ENCODE results near the gene SRD5A2.

SRD5A2 gene, protein sequence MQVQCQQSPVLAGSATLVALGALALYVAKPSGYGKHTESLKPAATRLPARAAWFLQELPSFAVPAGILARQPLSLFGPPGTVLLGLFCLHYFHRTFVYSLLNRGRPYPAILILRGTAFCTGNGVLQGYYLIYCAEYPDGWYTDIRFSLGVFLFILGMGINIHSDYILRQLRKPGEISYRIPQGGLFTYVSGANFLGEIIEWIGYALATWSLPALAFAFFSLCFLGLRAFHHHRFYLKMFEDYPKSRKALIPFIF

DNA sequence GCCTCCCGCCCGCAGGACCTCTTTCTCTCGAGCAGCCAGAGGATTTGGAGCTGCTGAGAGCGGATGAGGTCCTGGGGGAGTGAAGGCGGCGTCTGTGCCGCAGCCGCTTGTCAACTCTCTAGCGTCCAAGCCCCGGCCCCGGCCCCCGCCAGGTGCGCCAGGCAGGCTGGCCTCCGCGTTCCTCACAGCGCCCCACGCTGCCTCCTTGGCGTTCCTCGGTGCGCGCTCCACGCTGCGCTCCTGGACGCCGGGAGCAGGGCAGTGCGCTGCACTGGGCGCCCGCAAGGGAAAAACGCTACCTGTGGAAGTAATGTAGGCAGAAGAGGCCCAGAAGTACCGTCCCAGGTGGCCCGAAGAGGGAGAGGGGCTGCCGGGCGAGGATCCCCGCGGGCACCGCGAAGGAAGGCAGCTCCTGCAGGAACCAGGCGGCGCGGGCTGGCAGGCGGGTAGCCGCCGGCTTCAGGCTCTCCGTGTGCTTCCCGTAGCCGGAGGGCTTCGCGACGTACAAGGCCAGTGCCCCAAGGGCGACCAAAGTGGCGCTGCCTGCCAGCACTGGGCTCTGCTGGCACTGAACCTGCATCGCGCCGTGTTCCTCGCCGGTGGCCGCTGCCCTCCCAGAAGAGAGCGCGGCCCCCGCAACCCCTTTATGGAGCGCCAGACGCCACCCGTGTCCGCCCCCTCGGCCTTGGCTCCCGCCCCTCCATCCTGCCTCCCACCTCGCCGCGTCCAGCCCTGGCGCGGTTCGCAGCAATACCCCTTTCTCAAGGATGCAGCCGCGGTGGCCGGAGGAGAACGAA, at the start of gene SRD5A2:
SRD5A2 (minus strand) TSS at position 618 of the 797 bp plus-strand sequence; CDS start at position 580, 38 bp downstream.
- DNase-seq: no peak

DNA sequence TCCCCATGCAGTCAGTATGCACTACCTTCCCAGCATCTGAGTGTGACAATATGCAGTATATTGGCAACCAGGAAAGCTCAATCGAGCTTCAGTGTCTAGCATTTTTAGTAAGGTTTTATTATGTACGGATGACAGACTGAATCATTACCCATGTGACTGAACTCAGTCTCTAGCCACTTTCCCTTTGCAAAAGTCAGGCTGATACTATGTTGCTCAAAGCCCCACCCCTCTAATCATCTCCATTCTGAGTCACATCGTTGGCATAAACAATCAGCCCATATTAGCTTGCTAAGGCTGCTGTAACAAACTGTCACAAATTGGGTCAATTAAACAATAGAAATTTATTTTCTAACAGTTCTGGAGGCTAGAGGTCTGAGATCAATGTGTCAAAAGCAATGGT, 25.8 kb upstream of the SRD5A2 start:
- DNase-seq: no peak

DNA sequence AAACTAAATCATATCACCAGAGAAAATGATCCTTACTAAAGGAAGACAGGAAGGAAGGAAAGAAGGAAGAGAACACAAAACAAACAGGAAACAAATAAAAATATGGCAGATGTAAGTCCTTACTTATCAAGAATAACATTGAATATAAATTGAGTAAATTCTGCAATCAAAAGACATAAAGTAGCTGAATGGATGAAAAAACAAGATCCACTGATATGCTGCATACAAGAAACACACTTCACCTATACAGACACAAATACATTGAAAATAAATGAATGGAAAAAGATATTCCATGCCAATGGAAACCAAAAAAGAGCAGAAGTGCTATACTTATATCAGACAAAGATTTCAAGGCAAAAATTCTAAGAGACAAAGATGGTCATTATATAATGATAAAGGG, 18.0 kb upstream of the SRD5A2 start:
- DNase-seq: no peak

DNA sequence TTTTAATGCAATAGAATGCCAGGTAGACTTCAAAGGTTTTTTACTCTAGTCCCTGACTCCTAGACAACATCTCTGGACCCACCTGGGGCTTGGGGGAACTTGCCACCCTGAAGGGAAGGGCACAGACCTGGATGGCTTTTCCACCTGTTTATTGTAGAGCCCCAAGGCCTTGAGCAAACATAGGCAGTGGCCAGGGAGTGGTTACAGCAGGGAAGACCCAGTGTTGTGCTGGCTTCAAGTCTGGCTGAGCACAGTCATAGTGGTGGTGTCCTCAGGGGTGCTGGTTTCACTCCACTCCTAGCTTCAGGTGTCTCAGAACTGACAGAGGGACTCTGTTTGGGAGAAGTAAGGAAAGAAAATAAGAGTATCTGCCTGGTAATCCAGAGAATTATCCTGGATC, 5.5 kb upstream of the SRD5A2 start:
- DNase-seq: no peak

DNA sequence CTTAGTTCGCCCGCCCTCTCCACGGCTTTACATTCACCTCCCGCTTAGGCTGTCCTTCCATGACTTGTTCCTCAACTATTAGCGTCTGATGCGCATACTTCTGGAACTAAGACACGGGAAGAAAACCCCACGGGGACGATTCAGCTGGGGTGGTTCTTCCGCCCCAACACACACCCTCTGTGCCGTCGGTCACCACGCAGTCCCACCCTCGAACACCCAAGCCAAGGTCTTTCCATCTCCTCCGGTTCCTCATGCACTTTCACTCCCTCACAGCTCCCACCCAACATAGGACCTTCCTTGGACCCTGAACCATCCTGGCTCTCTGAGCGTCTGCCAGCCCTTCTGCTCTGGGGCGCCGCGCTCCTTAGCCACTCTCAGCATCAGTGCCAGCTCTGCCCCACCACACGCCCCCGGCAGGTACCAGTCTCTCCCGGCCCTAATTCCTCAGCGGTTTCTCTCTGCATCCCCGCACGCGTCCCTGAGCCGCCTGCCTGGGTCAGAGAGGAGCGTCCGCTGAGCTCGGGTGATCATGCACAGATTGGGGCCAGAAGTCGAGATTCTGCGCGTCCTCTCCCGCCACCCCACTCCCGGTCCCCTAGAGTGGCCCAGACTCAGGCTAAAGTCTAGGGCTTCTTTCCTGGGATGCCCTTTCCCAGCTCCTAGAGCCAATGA, 522 bp upstream of the SRD5A2 start:
- no peak for DNase-seq

DNA sequence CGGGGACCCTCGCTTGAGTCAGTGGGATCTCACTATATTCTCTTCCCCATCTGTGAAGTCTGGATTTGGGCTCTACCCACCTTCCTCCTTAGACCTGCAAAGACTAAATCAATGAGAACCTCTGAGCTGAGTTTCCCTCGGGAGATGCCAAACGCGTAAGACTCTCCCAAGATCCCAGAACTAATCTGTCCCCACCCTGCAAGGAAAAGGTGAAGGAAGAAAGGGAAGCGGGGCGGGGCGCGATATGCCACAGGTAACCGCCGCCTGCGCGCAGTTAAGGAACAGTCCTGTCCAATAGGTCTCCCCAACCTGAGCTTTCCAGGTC, 780 bp downstream of the SRD5A2 start:
- no peak for DNase-seq

DNA sequence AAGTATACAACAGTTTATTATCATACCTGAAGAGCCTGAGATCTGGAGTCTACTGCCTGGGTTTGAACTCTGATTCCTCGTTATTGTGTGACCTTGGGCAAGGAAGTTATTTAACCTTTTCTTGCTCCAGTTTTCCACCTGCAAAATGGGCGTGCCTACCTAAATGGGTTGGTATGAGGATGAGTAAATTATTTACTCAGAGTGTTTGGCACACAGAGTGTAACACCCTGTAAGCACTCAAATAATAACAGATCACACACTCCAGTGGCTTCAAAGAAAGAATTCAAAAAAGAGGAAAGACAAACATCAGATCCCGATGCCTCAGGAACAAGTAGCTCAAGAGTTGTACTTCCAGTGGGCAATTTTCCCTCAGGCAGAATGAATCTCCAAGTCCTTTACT, 2.4 kb downstream of the SRD5A2 start:
- no peak for DNase-seq

DNA sequence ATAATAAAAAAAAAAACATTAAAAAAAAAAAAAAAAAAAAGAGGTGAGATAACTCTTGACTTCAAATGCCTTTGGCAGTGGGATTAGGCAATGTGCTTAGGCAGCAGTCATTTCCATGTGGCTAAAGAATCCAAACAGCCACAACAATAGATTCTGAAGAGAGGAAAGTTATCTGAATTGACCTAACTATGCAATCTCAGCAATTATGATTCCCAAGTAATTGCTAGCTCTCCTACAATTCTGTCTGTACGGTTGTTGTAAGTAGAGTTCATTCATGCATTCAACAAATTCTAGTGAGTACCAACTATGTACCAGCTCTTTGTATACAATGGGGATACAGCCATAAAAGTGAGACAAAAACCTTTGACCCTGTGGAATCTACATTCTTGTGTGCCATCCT, 3.6 kb downstream of the SRD5A2 start:
- no peak for DNase-seq

DNA sequence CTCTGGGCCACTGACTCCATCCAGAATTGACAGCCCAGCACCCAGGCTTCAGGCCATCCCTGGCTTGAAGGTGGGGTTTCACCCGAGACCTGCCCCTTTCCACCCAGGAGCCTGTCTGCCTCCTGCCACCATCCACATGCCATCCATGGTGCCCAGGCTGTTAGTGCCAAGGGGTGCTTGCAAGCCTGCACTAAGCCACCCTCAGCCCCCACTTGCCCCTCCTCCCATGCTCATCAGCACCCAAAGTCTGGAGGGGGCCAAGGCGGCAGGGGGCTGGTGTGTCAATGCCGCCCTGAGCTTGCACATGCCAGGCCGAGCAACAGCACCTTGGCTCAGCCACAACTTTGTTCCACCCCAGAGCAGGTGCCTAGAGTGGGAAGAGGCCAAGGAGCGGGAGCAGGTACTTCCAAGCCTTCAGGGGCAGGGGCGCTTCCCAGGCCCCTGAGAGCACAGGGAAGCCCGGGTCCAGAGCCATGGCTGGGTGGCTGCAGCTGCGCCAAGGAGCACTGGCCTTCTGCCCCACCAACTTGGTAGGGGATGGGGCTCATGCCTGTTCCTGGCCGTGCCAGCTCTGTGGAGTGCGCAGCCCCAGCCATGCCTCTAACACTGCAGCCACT, 12.0 kb downstream of the SRD5A2 start:
- DNase-seq: no peak

DNA sequence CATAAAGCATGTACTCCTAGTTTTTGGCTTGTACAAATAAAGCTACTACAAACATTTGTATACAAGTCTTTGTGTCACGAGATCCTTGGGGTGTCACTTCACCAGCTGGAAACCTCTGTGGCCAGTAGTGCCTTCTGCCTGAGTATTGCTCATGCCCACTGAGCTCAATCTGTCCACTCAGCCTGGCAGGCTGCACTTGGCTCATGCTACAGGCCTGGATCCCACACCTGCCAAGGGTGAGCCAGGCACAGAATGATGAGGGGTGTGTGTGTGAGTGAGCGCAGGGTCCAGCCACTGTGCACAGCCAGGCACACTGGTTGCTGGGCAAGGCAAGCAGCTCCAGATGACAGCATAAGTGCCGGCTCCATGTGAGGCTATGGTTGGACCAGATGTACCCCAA, 13.1 kb downstream of the SRD5A2 start:
- no peak for DNase-seq

DNA sequence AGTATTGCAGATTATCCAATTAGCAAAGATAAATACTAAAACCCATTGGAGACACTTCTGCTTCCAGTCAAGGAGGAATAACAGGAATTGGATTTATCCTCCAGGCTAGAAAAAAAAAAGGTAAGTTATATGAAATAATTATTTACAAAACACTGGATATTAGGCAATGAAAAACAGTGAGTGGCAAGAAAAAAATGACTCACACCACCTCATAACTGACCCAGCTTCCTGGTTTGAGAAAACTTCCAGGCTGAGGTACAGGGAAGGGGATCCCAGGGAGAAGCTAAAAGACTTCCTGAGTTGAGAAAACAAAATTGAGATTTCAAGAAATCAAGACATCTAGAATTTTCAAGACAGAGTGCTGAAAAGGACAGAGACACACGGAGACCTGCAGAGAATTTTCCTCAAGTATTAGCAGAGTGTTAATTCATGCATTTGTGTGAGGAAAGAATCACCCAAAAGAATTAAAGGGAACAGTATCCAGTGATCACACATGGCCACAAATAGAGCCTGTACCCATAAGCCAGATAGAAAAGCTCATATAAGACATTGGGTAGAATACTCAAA, 17.4 kb downstream of the SRD5A2 start:
- no peak for DNase-seq

DNA sequence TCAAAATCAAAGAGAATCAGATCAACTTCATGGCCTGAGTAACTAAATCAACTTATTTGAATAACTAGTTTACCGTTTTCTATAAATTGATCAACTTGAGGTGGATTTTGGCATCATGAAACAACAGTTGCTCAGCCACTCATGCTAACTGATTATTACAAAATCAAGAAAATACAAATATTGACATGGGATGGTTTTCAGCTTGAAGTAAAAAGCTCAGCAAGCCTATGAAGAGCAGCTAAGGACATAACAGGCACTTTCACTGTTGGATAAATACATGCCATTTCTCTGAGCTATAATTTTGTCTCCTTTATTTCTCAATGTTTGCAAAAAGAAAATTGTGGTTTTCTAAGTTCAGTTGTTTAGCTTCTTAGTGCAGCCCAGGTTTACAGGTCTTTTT, 18.9 kb downstream of the SRD5A2 start:
- DNase-seq: no peak

DNA sequence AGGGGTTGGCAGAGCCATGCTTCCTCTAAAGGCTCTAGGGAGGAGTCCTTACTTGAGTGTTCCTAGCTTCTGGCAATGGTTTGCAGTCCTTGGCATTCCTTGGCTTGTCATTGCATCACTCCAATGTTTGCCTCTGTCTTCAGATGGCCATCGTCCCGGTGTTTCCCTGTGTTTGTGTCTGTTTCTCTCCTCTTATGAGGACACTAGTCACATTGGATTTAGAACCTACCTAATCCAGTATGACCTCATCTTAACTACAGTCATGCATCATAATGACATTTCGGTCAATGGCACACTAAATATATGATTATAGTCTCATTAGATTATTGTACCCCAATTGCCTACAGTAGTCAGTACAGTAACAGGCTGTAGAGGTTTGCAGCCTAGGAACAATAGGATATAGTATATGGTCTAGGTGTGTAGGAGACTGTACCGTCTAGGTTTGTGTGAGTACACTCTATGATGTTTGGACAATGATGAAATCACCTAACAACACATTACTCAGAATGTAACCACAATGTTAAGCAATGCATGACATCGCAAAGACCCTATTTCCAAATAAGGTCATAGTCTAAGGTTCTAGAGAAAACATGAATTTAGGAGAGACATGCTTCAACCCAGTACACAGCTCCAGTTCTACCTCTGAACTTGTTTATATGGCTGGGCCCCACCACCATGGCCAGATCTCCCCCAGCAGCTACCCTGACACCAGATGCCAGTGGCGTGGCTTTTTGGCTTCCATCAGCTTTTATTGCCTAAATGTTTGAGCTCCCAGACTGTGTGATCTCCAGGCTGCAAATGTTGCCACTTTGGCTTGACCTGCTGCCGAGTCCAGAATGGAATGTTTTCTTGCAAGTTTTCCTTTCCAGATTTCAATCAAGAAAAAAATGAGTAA, 22.1 kb downstream of the SRD5A2 start:
- peak in 1 of 2 experiments; percentile 1 for DNase-seq

DNA sequence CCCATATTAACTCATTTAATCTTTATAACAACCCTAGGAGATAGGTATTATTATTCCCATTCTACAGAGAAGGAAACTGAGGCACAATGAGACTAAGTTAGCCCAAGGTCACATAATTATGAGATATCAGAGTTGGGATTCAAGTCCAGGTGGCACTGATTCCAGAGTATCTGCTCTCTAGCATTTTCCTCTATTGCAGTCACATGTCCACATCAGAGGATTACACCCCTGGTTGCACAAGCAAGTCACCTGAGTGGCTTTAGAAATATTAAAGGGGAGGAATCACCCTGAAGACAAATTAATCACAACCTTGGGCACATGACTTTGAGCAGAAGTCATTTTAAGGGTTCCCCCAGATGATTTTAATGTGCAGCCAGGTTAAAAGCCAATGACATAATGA, 23.8 kb downstream of the SRD5A2 start:
- DNase-seq: no peak

DNA sequence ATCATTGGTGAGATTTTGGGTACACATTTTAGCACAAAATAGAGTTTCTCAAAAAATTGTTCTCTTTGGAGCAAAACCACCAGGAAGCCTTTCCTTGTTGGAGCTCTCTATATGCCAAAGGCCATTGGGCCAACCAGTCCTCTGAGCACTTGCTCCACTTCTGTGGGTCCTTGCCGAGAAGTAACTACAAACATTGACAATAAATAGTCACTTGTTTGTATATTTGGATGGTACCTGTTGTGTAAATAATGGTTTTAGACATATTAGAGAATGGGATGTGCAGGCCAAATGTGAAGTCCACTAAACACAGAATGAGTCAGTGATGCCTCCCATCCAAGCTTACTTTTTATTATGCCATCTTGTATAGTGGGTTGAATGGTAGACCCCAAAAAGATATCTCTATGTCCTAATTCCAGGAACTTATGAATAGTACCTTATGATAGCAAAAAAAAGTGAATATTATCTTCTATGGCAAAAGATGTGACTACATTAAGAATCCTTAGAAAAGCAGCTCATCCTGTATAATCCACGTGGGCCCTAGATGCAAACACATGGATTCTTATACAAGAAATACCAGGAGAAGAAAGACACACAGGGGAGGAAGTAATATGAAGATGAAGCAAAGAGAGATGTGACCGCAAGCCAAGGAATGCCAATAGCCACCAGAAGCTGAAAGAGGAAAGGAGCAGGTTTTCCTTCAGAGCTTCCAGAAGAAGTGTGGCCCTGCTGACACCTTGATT, 24.6 kb downstream of the SRD5A2 start:
- no peak for DNase-seq

DNA sequence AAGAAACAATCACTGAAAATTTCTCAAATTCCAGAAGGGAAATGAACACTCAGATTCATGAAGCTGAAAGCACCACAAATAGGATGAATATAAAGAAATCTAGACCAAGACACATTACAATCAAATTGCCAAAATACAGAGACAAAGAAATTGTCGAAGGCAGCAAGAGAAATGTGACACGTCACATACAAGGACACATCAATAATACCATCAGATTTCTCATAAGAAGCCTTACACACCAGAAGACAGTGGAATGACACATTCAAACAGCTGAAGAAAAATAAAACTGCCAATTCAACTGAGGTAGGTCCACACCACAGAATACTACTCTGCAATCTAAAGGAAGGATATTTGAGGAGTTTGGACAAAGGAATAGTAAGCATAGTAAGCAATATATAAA, 27.4 kb downstream of the SRD5A2 start:
- DNase-seq: no peak

DNA sequence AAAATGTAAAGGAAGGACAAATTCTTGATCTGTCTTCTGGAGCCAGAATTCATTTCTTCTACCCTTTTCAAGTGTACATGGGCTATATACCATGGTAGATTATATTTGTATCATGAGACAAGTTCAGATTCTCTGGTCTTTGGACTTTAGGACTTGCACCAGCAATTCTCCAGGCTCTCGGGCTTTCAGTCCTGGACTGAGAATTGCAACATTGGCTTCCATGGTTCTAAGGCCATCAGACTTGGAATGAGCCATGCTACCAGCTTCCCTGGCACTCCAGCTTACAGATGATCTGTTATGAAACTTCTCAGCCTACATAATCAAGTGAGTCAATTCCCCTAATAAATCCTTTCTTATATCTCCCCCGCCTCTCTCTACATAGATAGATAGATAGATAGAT, 33.3 kb downstream of the SRD5A2 start:
- no peak for DNase-seq

DNA sequence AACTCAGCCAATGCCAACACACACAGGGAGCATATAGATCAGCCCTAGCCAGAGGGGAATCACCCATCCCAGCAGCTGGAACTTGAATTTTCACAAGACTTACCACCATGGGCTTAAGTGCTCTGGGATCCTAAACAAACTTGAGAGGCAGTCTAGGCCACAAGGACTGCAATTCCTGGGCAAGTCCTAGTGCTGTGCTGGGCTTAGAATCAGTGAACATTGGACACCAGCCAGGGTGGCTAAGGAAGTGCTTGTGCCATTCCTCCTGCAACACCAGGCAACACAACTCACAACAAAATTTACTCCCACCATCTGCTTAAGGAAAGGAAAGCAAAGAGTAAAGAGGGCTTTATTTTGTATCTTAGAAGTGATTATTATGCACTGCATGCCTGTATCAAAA, 38.9 kb downstream of the SRD5A2 start:
- no peak for DNase-seq

DNA sequence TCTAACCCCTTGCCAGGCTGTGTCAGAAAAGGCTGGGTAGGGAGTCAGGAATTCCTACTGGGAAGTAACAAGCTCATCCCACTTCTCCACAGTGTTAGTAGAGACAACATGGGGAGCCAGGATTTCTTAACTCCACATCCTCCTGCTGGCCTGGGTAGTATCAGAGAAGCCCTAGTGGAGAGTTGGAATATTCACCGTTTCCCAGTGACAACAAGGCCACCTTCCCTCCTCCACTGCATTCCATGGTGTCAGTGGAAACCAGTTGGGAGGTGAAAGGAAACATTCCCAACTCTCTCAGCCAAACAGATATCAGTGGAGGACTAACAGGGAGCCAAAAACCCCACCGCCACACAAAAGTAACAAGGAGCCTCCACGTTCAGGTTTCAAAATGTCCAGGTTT, 41.2 kb downstream of the SRD5A2 start:
- DNase-seq: no peak

DNA sequence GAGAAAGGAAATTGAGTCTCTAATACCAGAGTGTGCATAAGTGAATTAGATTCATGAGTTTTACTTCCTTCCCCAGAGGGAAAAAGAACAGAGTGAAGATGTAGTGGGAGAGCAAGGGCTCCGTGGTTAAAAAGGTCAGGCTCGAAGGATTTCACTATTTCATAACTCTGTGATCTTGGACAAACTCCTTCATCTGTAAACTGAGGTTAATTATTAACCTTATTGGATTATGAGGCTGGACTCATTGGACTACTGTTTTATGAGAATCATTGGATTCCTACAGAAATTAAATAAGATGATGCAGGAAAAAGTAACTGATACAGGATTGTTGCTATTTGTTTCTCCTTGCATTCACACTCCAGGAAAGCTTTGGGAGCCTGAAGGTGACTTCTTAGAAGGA, 45.0 kb downstream of the SRD5A2 start:
- DNase-seq: no peak

DNA sequence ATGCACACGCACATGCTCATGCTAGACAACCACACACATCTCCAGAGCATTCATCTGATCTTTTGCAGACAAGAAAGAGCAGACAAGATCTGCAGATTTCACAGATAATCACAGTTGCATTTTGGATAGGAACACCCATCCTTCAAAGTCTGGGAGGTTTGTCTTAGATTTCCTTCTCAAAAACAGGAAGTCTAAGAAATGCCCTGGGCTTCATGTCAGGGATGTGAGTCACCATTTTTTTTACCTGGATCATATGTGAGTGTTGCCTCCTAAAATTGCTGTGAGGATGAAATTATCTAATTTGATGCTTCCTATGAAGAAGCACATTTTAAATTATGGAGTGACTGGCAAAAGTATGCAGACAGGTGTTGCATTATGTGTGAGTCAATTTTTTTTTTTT, 46.1 kb downstream of the SRD5A2 start:
- no peak for DNase-seq

DNA sequence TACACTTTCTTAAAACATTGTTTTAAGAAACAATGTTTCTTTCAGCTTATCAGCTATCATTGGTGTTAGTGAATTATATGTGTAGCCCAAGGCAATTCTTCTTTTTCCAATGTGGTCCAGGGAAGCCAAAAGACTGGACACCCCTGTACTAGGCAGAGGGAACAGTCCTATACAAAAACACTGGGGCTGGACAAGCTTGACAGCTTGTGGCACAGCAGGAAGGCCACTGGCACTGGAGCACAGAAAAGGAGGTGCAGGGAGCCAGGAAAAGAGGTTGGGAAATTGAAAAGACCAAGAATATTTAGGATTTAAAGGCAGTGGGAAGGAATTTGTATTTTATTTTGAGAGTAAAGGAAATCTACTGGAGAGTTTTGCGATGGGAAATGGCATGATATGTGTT, 47.7 kb downstream of the SRD5A2 start:
- no peak for DNase-seq
